HL-60 (cell line): Measurements from ENCODE around the gene SMIM7.

Experiments
- DNase-seq, 2 experiments: peaks; one replicate each; pipeline ENCODE4 v3.0.0-alpha.2; 2010 to 2020; ENCODE audit warnings: low read depth in 1 of 2, low spot score in 1 of 2
- H3K27ac ChIP-seq: fragments of 250-450 bp; sonication (Bioruptor Pico); replicated peaks from 2 replicates; pipeline ENCODE4 v1.5.1; 2020; ENCODE audit warnings: mild to moderate bottlenecking, moderate library complexity
- H3K27me3 ChIP-seq: fragments of 250-450 bp; sonication (Bioruptor Pico); 2 replicates; pipeline ENCODE4 v1.5.1; 2021; ENCODE audit warnings: mild to moderate bottlenecking, moderate library complexity; ENCODE audit not compliant: insufficient read depth, poor library complexity, severe bottlenecking
- H3K4me3 ChIP-seq: replicated peaks from 2 replicates; pipeline ENCODE4 v1.5.1; 2011; ENCODE audit warnings: mild to moderate bottlenecking, control low read depth, low read length; ENCODE audit not compliant: insufficient read depth
- GABPA ChIP-seq: IDR thresholded peaks from 2 replicates; pipeline ENCODE4 v1.6.1; 2012; ENCODE audit warnings: low read depth
- POLR2AphosphoS5 ChIP-seq: IDR thresholded peaks from 2 replicates; pipeline ENCODE4 v1.6.1; 2012; ENCODE audit warnings: low read depth
- SPI1 ChIP-seq: IDR thresholded peaks from 2 replicates; pipeline ENCODE4 v1.6.1; 2012; ENCODE audit warnings: low read depth, mild to moderate bottlenecking, borderline replicate concordance
- TF ChIP-seq, protein P1 (sequence below): IDR thresholded peaks from 2 replicates; pipeline ENCODE4 v1.6.1; 2012; ENCODE audit warnings: low read depth; ENCODE audit not compliant: insufficient replicate concordance
- TF ChIP-seq, protein P2 (sequence below): IDR thresholded peaks from one replicate; pipeline ENCODE4 v1.5.1; 2011; ENCODE audit warnings: low read length, control low read depth, inconsistent platforms; ENCODE audit not compliant: insufficient read depth

The SMIM7 gene

DNA sequence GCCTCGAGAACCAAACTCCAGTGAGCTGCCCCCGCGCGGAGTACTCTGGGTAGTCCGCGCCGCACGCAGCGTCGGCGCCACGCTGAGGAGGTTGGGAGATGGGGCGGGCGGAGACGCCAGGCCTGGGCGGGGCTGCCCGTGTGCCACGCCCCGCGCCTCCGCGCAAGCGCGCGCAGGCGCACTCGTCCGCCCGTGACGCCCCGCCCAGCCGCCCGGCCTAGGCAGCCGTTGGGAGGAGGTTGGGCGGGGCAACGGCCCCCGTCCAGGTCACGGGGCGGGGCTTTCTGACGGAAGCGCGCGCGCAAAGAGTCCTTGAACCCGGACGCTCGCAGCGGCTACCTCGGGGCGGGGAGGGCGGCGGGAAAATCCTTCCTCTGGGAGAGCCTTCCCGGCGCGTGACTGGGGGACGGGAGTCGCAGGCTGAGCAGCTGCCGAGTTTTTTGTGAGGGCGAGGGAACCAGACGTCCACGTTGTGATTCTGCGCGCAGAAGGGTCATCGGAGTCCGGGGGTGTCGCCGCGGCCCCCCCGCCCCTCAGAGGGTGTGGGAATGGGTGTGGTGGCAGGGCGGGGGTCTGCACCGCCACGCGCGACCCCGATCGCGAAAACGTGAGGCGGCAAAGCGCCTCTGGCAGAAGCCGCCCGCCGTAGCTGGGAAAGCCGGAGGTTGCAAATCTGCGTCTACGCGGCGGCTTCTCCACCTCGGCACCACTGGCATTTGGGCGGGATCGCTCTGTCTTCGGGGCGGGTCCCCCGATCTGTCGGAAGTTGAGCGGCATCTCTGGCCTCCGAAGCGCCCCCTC, 31.6 kb downstream of the SMIM7 start, which contains the start of gene MED26:
Gene MED26, minus strand, starts transcription at position 22 of the 801 bp plus-strand sequence. CDS start 261 bp downstream, outside the sequence.
- DNase-seq = peak; percentile 86 to 92
- Histone ChIP-seq H3K27ac (peak within 1 kb of the TSS; percentile 97), H3K27me3 (no peaks in the 10 kb centered on the region), H3K4me3 (peak within 1 kb of the TSS; percentile 96)
- TF ChIP-seq, protein P1, sequence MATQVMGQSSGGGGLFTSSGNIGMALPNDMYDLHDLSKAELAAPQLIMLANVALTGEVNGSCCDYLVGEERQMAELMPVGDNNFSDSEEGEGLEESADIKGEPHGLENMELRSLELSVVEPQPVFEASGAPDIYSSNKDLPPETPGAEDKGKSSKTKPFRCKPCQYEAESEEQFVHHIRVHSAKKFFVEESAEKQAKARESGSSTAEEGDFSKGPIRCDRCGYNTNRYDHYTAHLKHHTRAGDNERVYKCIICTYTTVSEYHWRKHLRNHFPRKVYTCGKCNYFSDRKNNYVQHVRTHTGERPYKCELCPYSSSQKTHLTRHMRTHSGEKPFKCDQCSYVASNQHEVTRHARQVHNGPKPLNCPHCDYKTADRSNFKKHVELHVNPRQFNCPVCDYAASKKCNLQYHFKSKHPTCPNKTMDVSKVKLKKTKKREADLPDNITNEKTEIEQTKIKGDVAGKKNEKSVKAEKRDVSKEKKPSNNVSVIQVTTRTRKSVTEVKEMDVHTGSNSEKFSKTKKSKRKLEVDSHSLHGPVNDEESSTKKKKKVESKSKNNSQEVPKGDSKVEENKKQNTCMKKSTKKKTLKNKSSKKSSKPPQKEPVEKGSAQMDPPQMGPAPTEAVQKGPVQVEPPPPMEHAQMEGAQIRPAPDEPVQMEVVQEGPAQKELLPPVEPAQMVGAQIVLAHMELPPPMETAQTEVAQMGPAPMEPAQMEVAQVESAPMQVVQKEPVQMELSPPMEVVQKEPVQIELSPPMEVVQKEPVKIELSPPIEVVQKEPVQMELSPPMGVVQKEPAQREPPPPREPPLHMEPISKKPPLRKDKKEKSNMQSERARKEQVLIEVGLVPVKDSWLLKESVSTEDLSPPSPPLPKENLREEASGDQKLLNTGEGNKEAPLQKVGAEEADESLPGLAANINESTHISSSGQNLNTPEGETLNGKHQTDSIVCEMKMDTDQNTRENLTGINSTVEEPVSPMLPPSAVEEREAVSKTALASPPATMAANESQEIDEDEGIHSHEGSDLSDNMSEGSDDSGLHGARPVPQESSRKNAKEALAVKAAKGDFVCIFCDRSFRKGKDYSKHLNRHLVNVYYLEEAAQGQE = peak; percentile 49
- 0 out of 2 replicates have a peak, but pooled peaks have one; percentile 15 for TF ChIP-seq GABPA
- TF ChIP-seq SPI1 = no peak
- TF ChIP-seq, protein P2, sequence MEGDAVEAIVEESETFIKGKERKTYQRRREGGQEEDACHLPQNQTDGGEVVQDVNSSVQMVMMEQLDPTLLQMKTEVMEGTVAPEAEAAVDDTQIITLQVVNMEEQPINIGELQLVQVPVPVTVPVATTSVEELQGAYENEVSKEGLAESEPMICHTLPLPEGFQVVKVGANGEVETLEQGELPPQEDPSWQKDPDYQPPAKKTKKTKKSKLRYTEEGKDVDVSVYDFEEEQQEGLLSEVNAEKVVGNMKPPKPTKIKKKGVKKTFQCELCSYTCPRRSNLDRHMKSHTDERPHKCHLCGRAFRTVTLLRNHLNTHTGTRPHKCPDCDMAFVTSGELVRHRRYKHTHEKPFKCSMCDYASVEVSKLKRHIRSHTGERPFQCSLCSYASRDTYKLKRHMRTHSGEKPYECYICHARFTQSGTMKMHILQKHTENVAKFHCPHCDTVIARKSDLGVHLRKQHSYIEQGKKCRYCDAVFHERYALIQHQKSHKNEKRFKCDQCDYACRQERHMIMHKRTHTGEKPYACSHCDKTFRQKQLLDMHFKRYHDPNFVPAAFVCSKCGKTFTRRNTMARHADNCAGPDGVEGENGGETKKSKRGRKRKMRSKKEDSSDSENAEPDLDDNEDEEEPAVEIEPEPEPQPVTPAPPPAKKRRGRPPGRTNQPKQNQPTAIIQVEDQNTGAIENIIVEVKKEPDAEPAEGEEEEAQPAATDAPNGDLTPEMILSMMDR = no peak
- peak; percentile 83 for TF ChIP-seq POLR2AphosphoS5

DNA sequence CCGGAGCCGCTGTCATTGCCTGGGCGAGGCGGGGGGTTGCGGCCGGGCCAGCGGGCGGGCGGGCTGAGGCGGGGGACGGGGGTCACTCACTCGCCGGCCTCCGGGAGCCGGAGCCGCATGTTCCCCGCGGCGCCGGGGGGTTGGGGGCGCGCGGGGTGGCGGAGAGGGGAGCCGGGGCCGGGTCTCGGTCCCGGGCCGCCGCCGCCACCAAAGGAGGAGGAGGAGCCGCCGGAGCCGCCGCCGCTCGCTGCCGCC, 32.1 kb downstream of the SMIM7 start:
- H3K27ac ChIP-seq = peak overlapping the region; percentile 86
- DNase-seq = no peak
- no peak for TF ChIP-seq GABPA
- TF ChIP-seq, protein P1 = peak; percentile 32
- H3K27me3 ChIP-seq = no peaks in the 10 kb centered on the region
- peak overlapping the region; percentile 96 for H3K4me3 ChIP-seq

DNA sequence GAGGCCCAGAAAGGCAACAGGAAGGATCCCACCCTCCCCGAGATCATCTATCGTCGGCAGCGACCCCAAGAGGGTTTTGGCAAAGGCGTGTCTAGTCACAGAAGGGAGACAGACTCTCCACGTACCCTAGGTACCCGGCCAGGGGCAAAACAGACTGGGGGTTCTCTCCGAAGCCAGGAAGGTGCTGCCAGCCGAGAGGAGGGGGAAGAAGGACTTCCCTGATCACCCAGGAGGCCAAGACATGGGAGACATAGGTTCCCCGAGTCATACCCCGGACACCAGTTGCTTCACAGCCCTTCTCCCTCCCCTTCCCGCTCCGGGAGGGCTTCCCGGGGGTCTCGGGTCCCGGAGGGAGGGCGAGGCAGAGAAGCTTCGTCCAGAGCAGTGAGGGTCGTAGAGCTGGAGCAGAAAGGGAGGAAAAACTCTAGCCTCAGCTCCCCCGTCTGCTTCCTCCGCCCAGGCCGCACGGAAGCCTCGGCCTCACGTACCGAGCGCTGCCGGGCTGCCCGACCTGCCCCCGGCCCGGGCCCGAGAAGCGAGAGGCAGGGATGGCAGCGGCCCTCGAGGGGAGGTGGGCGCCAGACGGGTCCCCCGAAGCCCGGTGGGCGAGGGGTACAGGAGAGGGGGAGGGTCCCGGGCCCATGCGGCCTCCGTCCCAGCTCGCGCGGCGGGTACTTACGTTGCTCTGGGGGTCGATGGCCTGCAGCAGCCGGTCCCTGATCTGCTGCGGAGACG, 32.6 kb downstream of the SMIM7 start:
- H3K27me3 ChIP-seq = no peaks in the 10 kb centered on the region
- peak in 1 of 2 experiments; percentile 26 for DNase-seq
- H3K27ac ChIP-seq = peak overlapping the region; percentile 86
- peak overlapping the region; percentile 96 for H3K4me3 ChIP-seq
- TF ChIP-seq POLR2AphosphoS5 = no peak
- TF ChIP-seq, protein P2 = no peak
- TF ChIP-seq SPI1 = no peak
- no peak for TF ChIP-seq GABPA

DNA sequence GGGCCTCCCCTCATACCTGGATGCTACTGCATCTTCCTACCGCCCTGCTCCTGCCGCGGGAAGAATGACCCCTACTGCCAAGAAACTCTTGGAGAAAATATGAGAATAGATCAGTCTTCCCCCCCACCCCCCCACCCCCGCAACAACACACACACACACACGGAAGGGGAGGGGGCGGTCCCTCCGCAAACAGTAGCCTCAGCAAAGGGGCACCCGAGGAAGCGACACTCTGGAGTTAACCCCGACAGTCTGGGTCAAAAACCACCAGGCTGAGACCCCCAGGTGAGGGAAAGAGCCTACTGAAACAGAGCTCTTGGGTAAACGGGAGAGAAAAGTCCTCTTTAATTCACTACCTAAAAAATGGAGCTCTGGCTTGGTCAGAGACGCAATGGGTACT, 33.1 kb downstream of the SMIM7 start:
- Histone ChIP-seq H3K4me3 (peak overlapping the region; percentile 96), H3K27me3 (no peaks in the 10 kb centered on the region), H3K27ac (peak overlapping the region; percentile 86)
- TF ChIP-seq, protein P2 = no peak
- TF ChIP-seq SPI1 (no peak), GABPA (no peak), POLR2AphosphoS5 (no peak)
- TF ChIP-seq, protein P1 = no peak
- DNase-seq = no peak
